PFSK-1 (cell line): ENCODE data around the gene PRSS38.

ENCODE experiments used
- FOXP2 ChIP-seq: optimal IDR thresholded peaks from 2 replicates; pipeline ENCODE3; 2011; ENCODE audit warnings: borderline replicate concordance, control low read depth, inconsistent platforms; ENCODE audit not compliant: insufficient read depth; ENCODE audit errors: extremely low read length, extremely low read depth
- POLR2AphosphoS5 ChIP-seq: IDR thresholded peaks from 2 replicates; pipeline ENCODE4 v1.6.1; 2012; ENCODE audit warnings: low read depth, mild to moderate bottlenecking, control low read depth, low read length, moderate library complexity
- TF ChIP-seq, protein P1 (sequence below), 2 experiments: IDR thresholded peaks; 2 replicates each; pipeline versions ENCODE4 v1.6.1 to v1.8.0; 2011 to 2012; ENCODE audit warnings: low read depth in 2 of 2, low read length in 2 of 2, control low read depth in 1 of 2, inconsistent platforms in 1 of 2, mild to moderate bottlenecking in 1 of 2, moderate library complexity in 1 of 2; ENCODE audit not compliant: insufficient read depth in 1 of 2

DNA sequence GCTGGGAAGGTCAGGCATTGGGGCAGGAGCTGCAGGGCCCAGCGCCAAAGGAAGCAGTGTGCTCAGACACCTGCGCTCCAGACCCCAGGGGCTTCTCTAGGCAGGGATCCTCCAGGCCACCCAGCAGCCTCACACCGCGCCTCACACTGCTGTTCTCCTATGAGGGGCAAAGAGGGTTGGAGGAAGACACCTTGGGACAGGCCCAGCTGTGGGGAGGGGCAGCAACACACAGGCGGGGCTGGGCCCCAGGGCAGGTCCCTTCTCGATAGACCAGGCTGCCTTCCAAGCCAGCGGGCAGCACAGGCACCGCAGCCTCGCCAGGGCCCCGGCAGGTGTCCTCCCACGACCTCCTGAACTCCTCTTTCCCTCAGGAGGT is 20.7 kb upstream of the PRSS38 start:
- TF ChIP-seq FOXP2 (no peak), POLR2AphosphoS5 (no peak)
- TF ChIP-seq, protein P1, sequence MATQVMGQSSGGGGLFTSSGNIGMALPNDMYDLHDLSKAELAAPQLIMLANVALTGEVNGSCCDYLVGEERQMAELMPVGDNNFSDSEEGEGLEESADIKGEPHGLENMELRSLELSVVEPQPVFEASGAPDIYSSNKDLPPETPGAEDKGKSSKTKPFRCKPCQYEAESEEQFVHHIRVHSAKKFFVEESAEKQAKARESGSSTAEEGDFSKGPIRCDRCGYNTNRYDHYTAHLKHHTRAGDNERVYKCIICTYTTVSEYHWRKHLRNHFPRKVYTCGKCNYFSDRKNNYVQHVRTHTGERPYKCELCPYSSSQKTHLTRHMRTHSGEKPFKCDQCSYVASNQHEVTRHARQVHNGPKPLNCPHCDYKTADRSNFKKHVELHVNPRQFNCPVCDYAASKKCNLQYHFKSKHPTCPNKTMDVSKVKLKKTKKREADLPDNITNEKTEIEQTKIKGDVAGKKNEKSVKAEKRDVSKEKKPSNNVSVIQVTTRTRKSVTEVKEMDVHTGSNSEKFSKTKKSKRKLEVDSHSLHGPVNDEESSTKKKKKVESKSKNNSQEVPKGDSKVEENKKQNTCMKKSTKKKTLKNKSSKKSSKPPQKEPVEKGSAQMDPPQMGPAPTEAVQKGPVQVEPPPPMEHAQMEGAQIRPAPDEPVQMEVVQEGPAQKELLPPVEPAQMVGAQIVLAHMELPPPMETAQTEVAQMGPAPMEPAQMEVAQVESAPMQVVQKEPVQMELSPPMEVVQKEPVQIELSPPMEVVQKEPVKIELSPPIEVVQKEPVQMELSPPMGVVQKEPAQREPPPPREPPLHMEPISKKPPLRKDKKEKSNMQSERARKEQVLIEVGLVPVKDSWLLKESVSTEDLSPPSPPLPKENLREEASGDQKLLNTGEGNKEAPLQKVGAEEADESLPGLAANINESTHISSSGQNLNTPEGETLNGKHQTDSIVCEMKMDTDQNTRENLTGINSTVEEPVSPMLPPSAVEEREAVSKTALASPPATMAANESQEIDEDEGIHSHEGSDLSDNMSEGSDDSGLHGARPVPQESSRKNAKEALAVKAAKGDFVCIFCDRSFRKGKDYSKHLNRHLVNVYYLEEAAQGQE (IDR thresholded peaks at IDR 0.05; ENCODE audit: insufficient read depth in 1 of 2, low read depth in 2 of 2, low read length in 2 of 2), result no peak
